GM23338 (cell line): ENCODE data around the gene ITGB5. TPM values are rescaled to one million over a fixed set of nuclear protein-coding genes. Genes with fewer than 3 reads are reported as not detected.

Source experiments
- ATAC-seq: fragments of 200-7000 bp; cut with Tn5 transposase; 3 replicates; pipeline ENCODE4 v1.9.1; 2020
- DNase-seq: peaks from one replicate; pipeline ENCODE4 v3.0.0-alpha.2; 2015; ENCODE audit warnings: low spot score
- H2AFZ ChIP-seq: fragments of 200-600 bp; sonication (generic); 2 replicates; pipeline ENCODE4 v1.8.0; 2016; ENCODE audit warnings: antibody characterized with exemption, mild to moderate bottlenecking, moderate library complexity
- H3F3A ChIP-seq: fragments of 200-600 bp; sonication (generic); replicated peaks from 2 replicates; pipeline ENCODE4 v1.8.0; 2017; ENCODE audit warnings: antibody characterized with exemption, mixed run types, low read depth
- H3K27ac ChIP-seq: fragments of 200-600 bp; sonication (generic); 2 replicates; pipeline ENCODE4 v1.6.1; 2016; ENCODE audit warnings: low read depth
- H3K27me3 ChIP-seq: fragments of 200-600 bp; sonication (generic); 2 replicates; pipeline ENCODE4 v1.8.0; 2016; ENCODE audit warnings: mild to moderate bottlenecking, mixed run types, moderate library complexity; ENCODE audit not compliant: insufficient read depth
- H3K36me3 ChIP-seq: fragments of 200-600 bp; sonication (generic); 2 replicates; pipeline ENCODE4 v1.8.0; 2016; ENCODE audit warnings: mild to moderate bottlenecking; ENCODE audit not compliant: insufficient read depth
- H3K4me1 ChIP-seq: fragments of 200-600 bp; sonication (generic); 2 replicates; pipeline ENCODE4 v1.8.0; 2016; ENCODE audit warnings: mild to moderate bottlenecking, moderate library complexity; ENCODE audit not compliant: insufficient read depth
- H3K4me2 ChIP-seq: fragments of 200-600 bp; sonication (generic); 2 replicates; pipeline ENCODE4 v1.7.1; 2017; ENCODE audit warnings: mixed run types
- H3K4me3 ChIP-seq: fragments of 200-600 bp; sonication (generic); 2 replicates; pipeline ENCODE4 v1.6.1; 2016; ENCODE audit warnings: mixed run types
- H3K79me2 ChIP-seq: fragments of 200-600 bp; sonication (generic); replicated peaks from 2 replicates; pipeline ENCODE4 v1.8.0; 2017; ENCODE audit warnings: mild to moderate bottlenecking; ENCODE audit not compliant: insufficient read depth
- H3K9me2 ChIP-seq: fragments of 200-600 bp; sonication (generic); 2 replicates; pipeline ENCODE4 v1.8.0; 2017; ENCODE audit not compliant: insufficient read depth
- H4K20me1 ChIP-seq: fragments of 200-600 bp; sonication (generic); replicated peaks from 2 replicates; pipeline ENCODE4 v1.8.0; 2017; ENCODE audit warnings: mild to moderate bottlenecking; ENCODE audit not compliant: insufficient read depth
- H3K27ac Mint-ChIP-seq: 2 replicates; pipeline ENCODE4 v1.8.0; 2020; ENCODE audit warnings: inconsistent platforms, mild to moderate bottlenecking, moderate library complexity, mixed read lengths
- H3K27me3 Mint-ChIP-seq: 3 replicates; pipeline ENCODE4 v1.8.0; 2022; ENCODE audit warnings: low read depth, mild to moderate bottlenecking, moderate library complexity, mixed read lengths, inconsistent platforms; ENCODE audit not compliant: insufficient read depth, poor library complexity
- H3K36me3 Mint-ChIP-seq: 3 replicates; pipeline ENCODE4 v1.8.0; 2021; ENCODE audit warnings: low read depth, mild to moderate bottlenecking, inconsistent platforms, moderate library complexity, mixed read lengths
- H3K4me1 Mint-ChIP-seq: 3 replicates; pipeline ENCODE4 v1.8.0; 2020; ENCODE audit warnings: mild to moderate bottlenecking, inconsistent platforms, mixed read lengths
- H3K4me3 Mint-ChIP-seq: 3 replicates; pipeline ENCODE4 v1.8.0; 2021; ENCODE audit warnings: moderate library complexity, mild to moderate bottlenecking, inconsistent platforms, mixed read lengths
- H3K9me3 Mint-ChIP-seq: 3 replicates; pipeline ENCODE4 v1.8.0; 2020; ENCODE audit warnings: moderate library complexity, mild to moderate bottlenecking, inconsistent platforms, mixed read lengths
- CREB1 ChIP-seq: fragments of 250-450 bp; sonication (Bioruptor Pico); IDR thresholded peaks from 2 replicates; pipeline ENCODE4 v1.5.0; 2020; ENCODE audit warnings: low read depth, mild to moderate bottlenecking, moderate library complexity
- CTCF ChIP-seq, 2 experiments: fragments of 200-600 bp in 1 of 2; sonication (generic) in 1 of 2; conservative IDR thresholded peaks; 2 replicates each; pipeline versions ENCODE4 v1.5.1 to v1.6.1; 2016 to 2017; ENCODE audit warnings: antibody characterized with exemption in 2 of 2, low read depth in 2 of 2, mild to moderate bottlenecking in 2 of 2, moderate library complexity in 1 of 2
- ETS1 ChIP-seq: IDR thresholded peaks from 2 replicates; pipeline ENCODE4 v1.6.1; 2016; ENCODE audit warnings: antibody characterized with exemption
- EZH2 ChIP-seq: fragments of 200-600 bp; sonication (generic); IDR thresholded peaks from one replicate; pipeline ENCODE4 v1.8.0; 2017; ENCODE audit warnings: antibody characterized with exemption, mild to moderate bottlenecking, low read depth; ENCODE audit not compliant: unreplicated experiment
- EZH2phosphoT487 ChIP-seq: fragments of 200-600 bp; sonication (generic); IDR thresholded peaks from one replicate; pipeline ENCODE4 v1.8.1; 2018; ENCODE audit warnings: antibody characterized with exemption; ENCODE audit not compliant: unreplicated experiment
- JUNB ChIP-seq: IDR thresholded peaks from one replicate; pipeline ENCODE4 v1.6.1; 2016; ENCODE audit warnings: antibody characterized with exemption; ENCODE audit not compliant: unreplicated experiment
- NANOG ChIP-seq: IDR thresholded peaks from 2 replicates; pipeline ENCODE4 v1.6.1; 2016; ENCODE audit warnings: antibody characterized with exemption, borderline replicate concordance
- POLR2AphosphoS5 ChIP-seq: IDR thresholded peaks from 2 replicates; pipeline ENCODE4 v1.6.1; 2016; ENCODE audit warnings: antibody characterized with exemption, low read depth
- REST ChIP-seq: IDR thresholded peaks from one replicate; pipeline ENCODE4 v1.6.1; 2018; ENCODE audit warnings: antibody characterized with exemption; ENCODE audit not compliant: unreplicated experiment
- STAT1 ChIP-seq: IDR thresholded peaks from one replicate; pipeline ENCODE4 v1.6.1; 2016; ENCODE audit warnings: antibody characterized with exemption; ENCODE audit not compliant: unreplicated experiment
- ZNF114 ChIP-seq: fragments of 250-450 bp; sonication (Bioruptor Pico); IDR thresholded peaks from 2 replicates; pipeline ENCODE4 v1.5.0; 2020; ENCODE audit warnings: mild to moderate bottlenecking, moderate library complexity
- ZNF331 ChIP-seq: fragments of 250-450 bp; sonication (Bioruptor Pico); IDR thresholded peaks from 2 replicates; pipeline ENCODE4 v1.5.0; 2020; ENCODE audit warnings: low read depth, mild to moderate bottlenecking, moderate library complexity
- ZNF462 ChIP-seq: fragments of 250-450 bp; sonication (Bioruptor Pico); IDR thresholded peaks from 2 replicates; pipeline ENCODE4 v1.5.0; 2020; ENCODE audit warnings: mild to moderate bottlenecking, moderate library complexity
- polyA plus RNA-seq: library from polyadenylated mRNA; unstranded; fragments of >200 nt; fragmentation: Nextera tagmentation; extraction: Ambion mirVana; gene quantifications from 2 replicates; pipeline ENCODE4 v1.2.1, GENCODE V29; 2016
- total RNA-seq: library from RNA; depleted of rRNA; stranded (reverse); fragments of >200 nt; shearing (Covaris generic); gene quantifications from 2 replicates; pipeline ENCODE4 v1.2.3, GENCODE V29; 2014

Gene ITGB5
- total and polyA plus RNA-seq, 2 experiments from 2014 or later, result 68.2 to 269 TPM

- no peak for DNase-seq
- H3K4me2 ChIP-seq, result no peak overlapping the region
- peaks cover 5% of the 10 kb centered on the region for H4K20me1 ChIP-seq
- H3F3A ChIP-seq, result 0 out of 2 replicates have a peak, but pooled peaks cover 13% of the 10 kb centered on the region
- TF ChIP-seq ZNF331 (CRISPR knock-in tag), result no peak
- no peak for TF ChIP-seq POLR2AphosphoS5
- TF ChIP-seq CREB1 (CRISPR knock-in tag), result no peak
- no peak for TF ChIP-seq EZH2phosphoT487
- TF ChIP-seq REST, result no peak
- TF ChIP-seq ZNF462 (CRISPR knock-in tag), result no peak
- TF ChIP-seq ZNF114, result no peak
- TF ChIP-seq CTCF (conservative IDR thresholded peaks at IDR 0.05; ENCODE audit: low read depth in 2 of 2), result no peak
- no peak for TF ChIP-seq ETS1
- no peak for TF ChIP-seq STAT1
- no peak for TF ChIP-seq EZH2
- TF ChIP-seq JUNB, result no peak
- no peak for TF ChIP-seq NANOG
- Mint-ChIP-seq H3K27ac (peak overlapping the region; percentile 27; the same call in 1 of the 2 replicates), H3K36me3 (peaks cover 84% of the 10 kb centered on the region), H3K9me3 (no peaks in the 10 kb centered on the region), H3K27me3 (peaks cover 20% of the 10 kb centered on the region), H3K4me1 (peaks cover 34% of the 10 kb centered on the region), H3K4me3 (no peak overlapping the region)
- H3K9me2 ChIP-seq, result no peaks in the 10 kb centered on the region
- peaks cover 26% of the 10 kb centered on the region for H3K36me3 ChIP-seq
- H3K27me3 ChIP-seq, result no peaks in the 10 kb centered on the region
- 0 out of 2 replicates have a peak overlapping the region, but pooled peaks have one; percentile 9 for H3K27ac ChIP-seq
- peaks cover 16% of the 10 kb centered on the region for H3K4me1 ChIP-seq
- 0 out of 2 replicates have a peak, but pooled peaks cover 4% of the 10 kb centered on the region for H3K79me2 ChIP-seq
- no peak overlapping the region for H2AFZ ChIP-seq
- no peak overlapping the region for H3K4me3 ChIP-seq
- ATAC-seq, result no peak
Observed at GRCh38 chr3:124770336-124771082, 116.7 kb downstream of the ITGB5 start.
